Mesenchymal stem cell (in vitro differentiated cells and primary cell): ENCODE data around the gene TSSK6.

Experiments
- DNase-seq: peaks from one replicate; pipeline ENCODE4 v3.0.0-alpha.2; 2013
- H2AFZ ChIP-seq: one replicate; pipeline ENCODE4 v1.6.1; 2013; ENCODE audit warnings: low read depth, mild to moderate bottlenecking, control low read depth, inconsistent platforms, low read length, moderate library complexity
- H2AK5ac ChIP-seq: 2 replicates; pipeline ENCODE4 v1.6.1; 2013; ENCODE audit warnings: low read length, moderate library complexity, mild to moderate bottlenecking, inconsistent platforms; ENCODE audit not compliant: severe bottlenecking
- H2BK120ac ChIP-seq: one replicate; pipeline ENCODE4 v1.6.1; 2013; ENCODE audit warnings: low read depth, mild to moderate bottlenecking, inconsistent platforms, low read length, moderate library complexity
- H2BK12ac ChIP-seq, 2 experiments: one replicate each; pipeline ENCODE4 v1.6.1; 2013; ENCODE audit warnings: inconsistent platforms in 2 of 2, low read length in 2 of 2, mild to moderate bottlenecking in 2 of 2, moderate library complexity in 2 of 2, control low read depth in 1 of 2
- H2BK15ac ChIP-seq: one replicate; pipeline ENCODE4 v1.6.1; 2013; ENCODE audit warnings: mild to moderate bottlenecking, low read depth, inconsistent platforms; ENCODE audit not compliant: poor library complexity, severe bottlenecking
- H2BK5ac ChIP-seq: 2 replicates; pipeline ENCODE4 v1.6.1; 2013; ENCODE audit warnings: low read depth, mild to moderate bottlenecking, low read length, control low read depth, inconsistent platforms; ENCODE audit not compliant: poor library complexity, severe bottlenecking
- H3K14ac ChIP-seq, 2 experiments: one replicate each; pipeline ENCODE4 v1.6.1; 2013; ENCODE audit warnings: inconsistent platforms in 2 of 2, low read length in 2 of 2, control low read depth in 1 of 2, mild to moderate bottlenecking in 1 of 2, moderate library complexity in 1 of 2
- H3K18ac ChIP-seq, 2 experiments: one replicate each; pipeline ENCODE4 v1.6.1; 2013; ENCODE audit warnings: inconsistent platforms in 2 of 2, low read length in 2 of 2, control low read depth in 1 of 2, low read depth in 1 of 2, mild to moderate bottlenecking in 1 of 2
- H3K23ac ChIP-seq, 2 experiments: one replicate each; pipeline ENCODE4 v1.6.1; 2013; ENCODE audit warnings: inconsistent platforms in 2 of 2, low read length in 2 of 2, mild to moderate bottlenecking in 2 of 2, moderate library complexity in 2 of 2, control low read depth in 1 of 2
- H3K27ac ChIP-seq: 2 replicates; pipeline ENCODE4 v1.5.1; 2013; ENCODE audit warnings: mild to moderate bottlenecking, moderate library complexity, low read length, control low read depth, inconsistent platforms; ENCODE audit not compliant: poor library complexity, severe bottlenecking
- H3K27me3 ChIP-seq, 2 experiments: 2 replicates each; pipeline versions ENCODE4 v1.6.1 to v1.7.0; 2013; ENCODE audit warnings: low read length in 2 of 2, mild to moderate bottlenecking in 2 of 2, moderate library complexity in 2 of 2, control low read depth in 1 of 2, inconsistent platforms in 1 of 2; ENCODE audit not compliant: control insufficient read depth in 1 of 2, insufficient read depth in 1 of 2
- H3K36me3 ChIP-seq, 2 experiments: 2 replicates each; pipeline versions ENCODE4 v1.6.1 to v1.7.0; 2013; ENCODE audit warnings: low read length in 2 of 2, control low read depth in 1 of 2, inconsistent platforms in 1 of 2, low read depth in 1 of 2, mild to moderate bottlenecking in 1 of 2; ENCODE audit not compliant: insufficient read depth in 2 of 2, control insufficient read depth in 1 of 2
- H3K4ac ChIP-seq, 2 experiments: one replicate each; pipeline ENCODE4 v1.6.1; 2013; ENCODE audit warnings: inconsistent platforms in 2 of 2, low read length in 2 of 2, mild to moderate bottlenecking in 2 of 2, moderate library complexity in 2 of 2, control low read depth in 1 of 2, low read depth in 1 of 2
- H3K4me1 ChIP-seq: 2 replicates; pipeline ENCODE4 v1.6.1; 2013; ENCODE audit warnings: low read depth, low read length, control low read depth; ENCODE audit not compliant: control insufficient read depth, insufficient read depth
- H3K4me2 ChIP-seq: 2 replicates; pipeline ENCODE4 v1.6.1; 2013; ENCODE audit warnings: low read length, mild to moderate bottlenecking, inconsistent platforms; ENCODE audit not compliant: poor library complexity, severe bottlenecking
- H3K4me3 ChIP-seq, 2 experiments: 2 replicates each; pipeline versions ENCODE4 v1.5.1 to v1.7.0; 2013; ENCODE audit warnings: low read length in 2 of 2, mild to moderate bottlenecking in 2 of 2, control low read depth in 1 of 2, low read depth in 1 of 2; ENCODE audit not compliant: insufficient read depth in 1 of 2
- H3K79me1 ChIP-seq: replicated peaks from 2 replicates; pipeline ENCODE4 v1.6.1; 2013; ENCODE audit warnings: mild to moderate bottlenecking, control low read depth, low read length, inconsistent platforms; ENCODE audit not compliant: poor library complexity, severe bottlenecking
- H3K9ac ChIP-seq: 2 replicates; pipeline ENCODE4 v1.7.0; 2013; ENCODE audit warnings: mild to moderate bottlenecking, low read length, moderate library complexity
- H3K9me3 ChIP-seq: 2 replicates; pipeline ENCODE4 v1.7.0; 2013; ENCODE audit warnings: mild to moderate bottlenecking, low read length; ENCODE audit not compliant: control insufficient read depth
- H4K8ac ChIP-seq: one replicate; pipeline ENCODE4 v1.6.1; 2013; ENCODE audit warnings: inconsistent platforms, mild to moderate bottlenecking, low read length, moderate library complexity
- H4K91ac ChIP-seq: one replicate; pipeline ENCODE4 v1.6.1; 2013; ENCODE audit warnings: mild to moderate bottlenecking, low read length, inconsistent platforms
- WGBS: methylation state at CpG from one replicate; pipeline ENCODE4 v1.1.7; 2013; ENCODE audit warnings: mixed read lengths; 5-methylcytosine and 5-hydroxymethylcytosine counted together

Gene TSSK6

GRCh38 chr19:19535311-19536191 lies 20.2 kb upstream of the TSSK6 start:
- H3K23ac ChIP-seq: no peak overlapping the region
- no peak overlapping the region for H3K27ac ChIP-seq
- H2BK12ac ChIP-seq: no peak overlapping the region
- H2BK15ac ChIP-seq: no peak overlapping the region
- H2AFZ ChIP-seq: no peak overlapping the region
- no peak overlapping the region for H2BK120ac ChIP-seq
- H3K4me3 ChIP-seq: no peak overlapping the region
- no peak overlapping the region for H2AK5ac ChIP-seq
- no peak for DNase-seq
- no peak overlapping the region for H3K4ac ChIP-seq
- no peaks in the 10 kb centered on the region for H3K79me1 ChIP-seq
- H3K4me2 ChIP-seq: no peak overlapping the region
- no peaks in the 10 kb centered on the region for H3K9me3 ChIP-seq
- H4K91ac ChIP-seq: no peak overlapping the region
- H3K9ac ChIP-seq: no peak overlapping the region
- H3K14ac ChIP-seq: no peak overlapping the region
- 96% methylated on average over 34 of the region's 34 CpGs for WGBS
- H2BK5ac ChIP-seq: no peak overlapping the region
- peaks cover 12% of the 10 kb centered on the region for H3K4me1 ChIP-seq
- peaks cover 7 to 28% of the 10 kb centered on the region in 2 experiments for H3K27me3 ChIP-seq
- H3K18ac ChIP-seq: no peak overlapping the region
- no peak overlapping the region for H4K8ac ChIP-seq
- H3K36me3 ChIP-seq: peaks cover 0 to 17% of the 10 kb centered on the region in 2 experiments

GRCh38 chr19:19534556-19535265 lies 19.4 kb upstream of the TSSK6 start:
- Histone ChIP-seq H3K27ac (no peak overlapping the region), H2BK15ac (no peak overlapping the region), H3K14ac (no peak overlapping the region), H2AK5ac (no peak overlapping the region), H3K4me2 (no peak overlapping the region), H3K4me1 (peaks cover 16% of the 10 kb centered on the region), H2BK5ac (no peak overlapping the region), H2BK120ac (no peak overlapping the region), H3K4me3 (no peak overlapping the region), H2AFZ (no peak overlapping the region), H3K18ac (no peak overlapping the region), H3K27me3 (peaks cover 7 to 21% of the 10 kb centered on the region in 2 experiments), H3K36me3 (peaks cover 0 to 23% of the 10 kb centered on the region in 2 experiments), H3K9me3 (no peaks in the 10 kb centered on the region), H2BK12ac (no peak overlapping the region), H4K8ac (no peak overlapping the region), H3K79me1 (no peaks in the 10 kb centered on the region), H3K23ac (no peak overlapping the region), H3K9ac (no peak overlapping the region), H4K91ac (no peak overlapping the region), H3K4ac (no peak overlapping the region)
- no peak for DNase-seq
- WGBS: 77% methylated on average over 27 of the region's 27 CpGs

GRCh38 chr19:19533841-19534240 lies 18.5 kb upstream of the TSSK6 start:
- Histone ChIP-seq H4K91ac (no peak overlapping the region), H3K79me1 (no peaks in the 10 kb centered on the region), H2BK120ac (no peak overlapping the region), H3K4me1 (peaks cover 16% of the 10 kb centered on the region), H4K8ac (no peak overlapping the region), H3K27me3 (peaks cover 4 to 12% of the 10 kb centered on the region in 2 experiments), H3K9me3 (no peaks in the 10 kb centered on the region), H2BK12ac (no peak overlapping the region), H3K4ac (no peak overlapping the region), H3K23ac (no peak overlapping the region), H2BK5ac (no peak overlapping the region), H2AK5ac (no peak overlapping the region), H3K14ac (no peak overlapping the region), H3K4me3 (no peak overlapping the region), H3K9ac (no peak overlapping the region), H2BK15ac (no peak overlapping the region), H2AFZ (no peak overlapping the region), H3K18ac (no peak overlapping the region), H3K4me2 (no peak overlapping the region), H3K36me3 (peaks cover 0 to 32% of the 10 kb centered on the region in 2 experiments), H3K27ac (no peak overlapping the region)
- WGBS: 94% methylated on average over 6 of the region's 6 CpGs
- no peak for DNase-seq
